Activated naive CD4-positive, alpha-beta T cell treated with anti-CD3 and anti-CD28 coated beads, Interleukin-2, amount 50 U/mL, for 24 hours (primary cell): ENCODE data around the gene TLE4.
"Not testable (repeated sequence)": the region's sequence is repeated elsewhere in the genome, so short reads cannot be mapped to it uniquely, and the experiment has no call there.

Source experiments
- H3K27ac Mint-ChIP-seq: one replicate; pipeline ENCODE4 v1.8.0; 2021; ENCODE audit warnings: mild to moderate bottlenecking, mixed read lengths
- H3K27me3 Mint-ChIP-seq: one replicate; pipeline ENCODE4 v1.8.0; 2021; ENCODE audit warnings: mixed read lengths
- H3K36me3 Mint-ChIP-seq: one replicate; pipeline ENCODE4 v1.8.0; 2021; ENCODE audit warnings: mixed read lengths
- H3K4me1 Mint-ChIP-seq: one replicate; pipeline ENCODE4 v1.8.0; 2021; ENCODE audit warnings: mixed read lengths
- H3K4me3 Mint-ChIP-seq: one replicate; pipeline ENCODE4 v1.8.0; 2021; ENCODE audit warnings: mild to moderate bottlenecking, mixed read lengths
- H3K9me3 Mint-ChIP-seq: one replicate; pipeline ENCODE4 v1.8.0; 2021; ENCODE audit warnings: mixed read lengths

TLE4 gene

GRCh38 chr9:79581388-79581787, 9.6 kb downstream of the TLE4 start:
- H3K4me3 Mint-ChIP-seq: no peak overlapping the region
- peaks cover 2% of the 10 kb centered on the region for H3K36me3 Mint-ChIP-seq
- H3K9me3 Mint-ChIP-seq: no peaks in the 10 kb centered on the region
- H3K27ac Mint-ChIP-seq: peak overlapping the region; percentile 70
- peaks cover 92% of the 10 kb centered on the region for H3K4me1 Mint-ChIP-seq
- no peaks in the 10 kb centered on the region for H3K27me3 Mint-ChIP-seq

- Mint-ChIP-seq H3K9me3 (no peaks in the 10 kb centered on the region), H3K36me3 (peaks cover 2% of the 10 kb centered on the region), H3K4me3 (peak overlapping the region; percentile 33), H3K4me1 (peaks cover 90% of the 10 kb centered on the region), H3K27me3 (no peaks in the 10 kb centered on the region), H3K27ac (peak overlapping the region; percentile 42)
Observed at GRCh38 chr9:79581794-79582193, 10.0 kb downstream of the TLE4 start.

GRCh38 chr9:79583952-79584654, 12.3 kb downstream of the TLE4 start:
- peak overlapping the region; percentile 41 for H3K4me3 Mint-ChIP-seq
- no peaks in the 10 kb centered on the region for H3K27me3 Mint-ChIP-seq
- H3K9me3 Mint-ChIP-seq: no peaks in the 10 kb centered on the region
- H3K36me3 Mint-ChIP-seq: peaks cover 10% of the 10 kb centered on the region
- H3K4me1 Mint-ChIP-seq: peaks cover 80% of the 10 kb centered on the region
- no peak overlapping the region for H3K27ac Mint-ChIP-seq

- Mint-ChIP-seq H3K4me1 (peaks cover 81% of the 10 kb centered on the region), H3K4me3 (peak overlapping the region; percentile 23), H3K9me3 (no peaks in the 10 kb centered on the region), H3K27ac (no peak overlapping the region), H3K36me3 (peaks cover 10% of the 10 kb centered on the region), H3K27me3 (no peaks in the 10 kb centered on the region)
Observed at GRCh38 chr9:79584655-79584982, 12.9 kb downstream of the TLE4 start.

- Mint-ChIP-seq H3K27ac (no peak overlapping the region), H3K27me3 (no peaks in the 10 kb centered on the region), H3K9me3 (no peaks in the 10 kb centered on the region), H3K36me3 (peaks cover 9% of the 10 kb centered on the region), H3K4me3 (no peak overlapping the region), H3K4me1 (peaks cover 80% of the 10 kb centered on the region)
Observed at GRCh38 chr9:79588488-79589223, 16.9 kb downstream of the TLE4 start.

GRCh38 chr9:79591458-79591857, 19.7 kb downstream of the TLE4 start:
- no peak overlapping the region for H3K4me3 Mint-ChIP-seq
- H3K36me3 Mint-ChIP-seq: peaks cover 9% of the 10 kb centered on the region
- no peaks in the 10 kb centered on the region for H3K9me3 Mint-ChIP-seq
- no peak overlapping the region for H3K27ac Mint-ChIP-seq
- H3K27me3 Mint-ChIP-seq: no peaks in the 10 kb centered on the region
- H3K4me1 Mint-ChIP-seq: peaks cover 77% of the 10 kb centered on the region

- Mint-ChIP-seq H3K4me3 (peak overlapping the region; percentile 58), H3K27me3 (no peaks in the 10 kb centered on the region), H3K4me1 (peaks cover 83% of the 10 kb centered on the region), H3K36me3 (peaks cover 11% of the 10 kb centered on the region), H3K9me3 (no peaks in the 10 kb centered on the region), H3K27ac (peak overlapping the region; percentile 63)
Observed at GRCh38 chr9:79592726-79593493, 21.1 kb downstream of the TLE4 start.

GRCh38 chr9:79598562-79599345, 27.0 kb downstream of the TLE4 start:
- Mint-ChIP-seq H3K27ac (peak overlapping the region; percentile 85), H3K36me3 (peaks cover 25% of the 10 kb centered on the region), H3K4me3 (no peak overlapping the region), H3K9me3 (peaks cover 6% of the 10 kb centered on the region), H3K4me1 (peaks cover 53% of the 10 kb centered on the region), H3K27me3 (no peaks in the 10 kb centered on the region)

GRCh38 chr9:79600466-79600865, 28.7 kb downstream of the TLE4 start:
- Mint-ChIP-seq H3K9me3 (peaks cover 6% of the 10 kb centered on the region), H3K4me3 (no peak overlapping the region), H3K4me1 (peaks cover 38% of the 10 kb centered on the region), H3K36me3 (peaks cover 25% of the 10 kb centered on the region), H3K27me3 (no peaks in the 10 kb centered on the region), H3K27ac (no peak overlapping the region)

GRCh38 chr9:79603222-79603920, 31.6 kb downstream of the TLE4 start:
- Mint-ChIP-seq H3K27ac (no peak overlapping the region), H3K4me3 (no peak overlapping the region), H3K4me1 (peaks cover 37% of the 10 kb centered on the region), H3K27me3 (no peaks in the 10 kb centered on the region), H3K9me3 (peaks cover 11% of the 10 kb centered on the region), H3K36me3 (peaks cover 22% of the 10 kb centered on the region)

GRCh38 chr9:79604149-79604548, 32.4 kb downstream of the TLE4 start:
- Mint-ChIP-seq H3K9me3 (peaks cover 11% of the 10 kb centered on the region), H3K4me1 (peaks cover 33% of the 10 kb centered on the region), H3K27ac (no peak overlapping the region), H3K27me3 (no peaks in the 10 kb centered on the region), H3K36me3 (peaks cover 20% of the 10 kb centered on the region), H3K4me3 (no peak overlapping the region)

- no peak overlapping the region for H3K4me3 Mint-ChIP-seq
- peaks cover 11% of the 10 kb centered on the region for H3K9me3 Mint-ChIP-seq
- no peak overlapping the region for H3K27ac Mint-ChIP-seq
- peaks cover 34% of the 10 kb centered on the region for H3K4me1 Mint-ChIP-seq
- no peaks in the 10 kb centered on the region for H3K27me3 Mint-ChIP-seq
- H3K36me3 Mint-ChIP-seq: peaks cover 20% of the 10 kb centered on the region
Observed at GRCh38 chr9:79604921-79605562, 33.3 kb downstream of the TLE4 start.

- peaks cover 18% of the 10 kb centered on the region for H3K36me3 Mint-ChIP-seq
- H3K27ac Mint-ChIP-seq, H3K4me3 Mint-ChIP-seq, H3K27me3 Mint-ChIP-seq: not testable (repeated sequence)
- H3K9me3 Mint-ChIP-seq: peaks cover 11% of the 10 kb centered on the region
- peaks cover 45% of the 10 kb centered on the region for H3K4me1 Mint-ChIP-seq
Observed at GRCh38 chr9:79606529-79606928, 34.8 kb downstream of the TLE4 start.

- H3K4me3 Mint-ChIP-seq: no peak overlapping the region
- peaks cover 8% of the 10 kb centered on the region for H3K36me3 Mint-ChIP-seq
- peaks cover 69% of the 10 kb centered on the region for H3K4me1 Mint-ChIP-seq
- no peak overlapping the region for H3K27ac Mint-ChIP-seq
- peaks cover 5% of the 10 kb centered on the region for H3K9me3 Mint-ChIP-seq
- H3K27me3 Mint-ChIP-seq: no peaks in the 10 kb centered on the region
Observed at GRCh38 chr9:79609468-79610018, 37.8 kb downstream of the TLE4 start.
